ENCODE data around the gene MYL7.

DNA sequence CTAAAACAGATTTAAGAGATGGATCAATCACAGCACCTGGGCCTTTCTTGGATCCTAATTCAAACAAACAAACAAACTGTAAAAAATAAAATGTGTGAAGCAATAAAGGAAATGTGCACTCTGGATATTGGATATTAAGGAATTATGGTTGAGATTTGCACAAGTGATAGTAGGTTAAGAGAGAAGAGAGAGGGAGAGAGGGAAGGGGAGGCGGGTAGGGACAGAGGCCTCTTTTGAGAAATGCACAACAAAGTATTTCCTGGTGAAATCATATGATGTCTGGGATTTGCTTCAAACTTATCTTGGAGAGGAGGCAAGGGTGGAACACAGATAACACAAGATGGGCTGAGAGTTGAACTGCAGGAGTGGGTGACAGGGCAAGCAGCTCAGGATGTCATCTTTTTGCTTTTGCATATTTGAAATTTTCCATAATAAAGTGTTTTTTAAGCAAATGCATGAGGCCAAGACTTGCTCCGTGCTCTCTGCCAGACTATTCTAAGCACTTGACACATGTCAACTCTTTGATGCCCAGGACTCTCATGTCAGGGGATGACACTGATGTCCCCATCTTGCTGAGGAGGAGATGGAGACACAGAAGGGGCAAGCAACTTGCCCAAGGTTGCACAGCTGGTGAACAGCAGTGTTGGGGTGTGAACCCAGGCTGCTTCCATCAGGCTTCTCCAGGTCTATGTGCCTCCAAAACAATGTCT lies 46.1 kb downstream of the MYL7 start:
- TF ChIP-seq, protein P1, sequence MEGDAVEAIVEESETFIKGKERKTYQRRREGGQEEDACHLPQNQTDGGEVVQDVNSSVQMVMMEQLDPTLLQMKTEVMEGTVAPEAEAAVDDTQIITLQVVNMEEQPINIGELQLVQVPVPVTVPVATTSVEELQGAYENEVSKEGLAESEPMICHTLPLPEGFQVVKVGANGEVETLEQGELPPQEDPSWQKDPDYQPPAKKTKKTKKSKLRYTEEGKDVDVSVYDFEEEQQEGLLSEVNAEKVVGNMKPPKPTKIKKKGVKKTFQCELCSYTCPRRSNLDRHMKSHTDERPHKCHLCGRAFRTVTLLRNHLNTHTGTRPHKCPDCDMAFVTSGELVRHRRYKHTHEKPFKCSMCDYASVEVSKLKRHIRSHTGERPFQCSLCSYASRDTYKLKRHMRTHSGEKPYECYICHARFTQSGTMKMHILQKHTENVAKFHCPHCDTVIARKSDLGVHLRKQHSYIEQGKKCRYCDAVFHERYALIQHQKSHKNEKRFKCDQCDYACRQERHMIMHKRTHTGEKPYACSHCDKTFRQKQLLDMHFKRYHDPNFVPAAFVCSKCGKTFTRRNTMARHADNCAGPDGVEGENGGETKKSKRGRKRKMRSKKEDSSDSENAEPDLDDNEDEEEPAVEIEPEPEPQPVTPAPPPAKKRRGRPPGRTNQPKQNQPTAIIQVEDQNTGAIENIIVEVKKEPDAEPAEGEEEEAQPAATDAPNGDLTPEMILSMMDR (IDR thresholded peaks at IDR 0.05; ENCODE audit: low read depth, low read length, poor library complexity, severe bottlenecking) = no peak
- no peak for TF ChIP-seq EZH2phosphoT487 (IDR thresholded peaks at IDR 0.05; ENCODE audit: borderline replicate concordance, low read length)

All from DOHH2 (cell line).